ENCODE measurements around the gene CUL3.

- TF ChIP-seq POLR2A (IDR thresholded peaks at IDR 0.05; ENCODE audit: low read length), result no peak
- TF ChIP-seq GATA1 (IDR thresholded peaks at IDR 0.05; ENCODE audit: low read depth, low read length), result no peak
Observed at GRCh38 chr2:224545884-224546644, 39.1 kb downstream of the CUL3 start.

Measured in erythroblast (primary cell).